HG02884 (cell line): ENCODE results near the gene CACNB1.

ENCODE experiments used
- ATAC-seq: cut with Tn5 transposase; IDR thresholded peaks from one replicate; pipeline ENCODE4 v1.9.1; 2021; ENCODE audit warnings: mild to moderate bottlenecking, moderate library complexity; ENCODE audit not compliant: unreplicated experiment

Gene CACNB1

GRCh38 chr17:39153599-39154051, 43.8 kb downstream of the CACNB1 start:
- ATAC-seq = no peak

GRCh38 chr17:39151943-39152818, 45.3 kb downstream of the CACNB1 start:
- no peak for ATAC-seq

- no peak for ATAC-seq
These were observed 46.1 kb downstream of the CACNB1 start, which contains the start of gene PLXDC1 for GRCh38 chr17:39151150-39151942. TSS of gene PLXDC1 (minus strand) at chr17:39151637. CDS start at chr17:39151437, 200 bp downstream.

- no peak for ATAC-seq
These were observed 46.7 kb downstream of the CACNB1 start for GRCh38 chr17:39150795-39151149.

GRCh38 chr17:39150104-39150634, 47.3 kb downstream of the CACNB1 start:
- no peak for ATAC-seq

- no peak for ATAC-seq
These were observed 50.0 kb downstream of the CACNB1 start for GRCh38 chr17:39147221-39148185.

- ATAC-seq = no peak
These were observed 51.2 kb downstream of the CACNB1 start for GRCh38 chr17:39146273-39146672.

- no peak for ATAC-seq
These were observed 52.3 kb downstream of the CACNB1 start for GRCh38 chr17:39145143-39145542.

GRCh38 chr17:39144416-39144840, 53.0 kb downstream of the CACNB1 start:
- no peak for ATAC-seq

- no peak for ATAC-seq
These were observed 53.8 kb downstream of the CACNB1 start for GRCh38 chr17:39143552-39144093.

- no peak for ATAC-seq
These were observed 55.4 kb downstream of the CACNB1 start for GRCh38 chr17:39141915-39142664.

- no peak for ATAC-seq
These were observed 56.2 kb downstream of the CACNB1 start for GRCh38 chr17:39141294-39141693.

GRCh38 chr17:39139561-39139960, 57.9 kb downstream of the CACNB1 start:
- ATAC-seq = no peak

- no peak for ATAC-seq
These were observed 58.3 kb downstream of the CACNB1 start for GRCh38 chr17:39139161-39139511.

GRCh38 chr17:39138431-39139160, 58.9 kb downstream of the CACNB1 start:
- ATAC-seq = no peak

- no peak for ATAC-seq
These were observed 62.6 kb downstream of the CACNB1 start for GRCh38 chr17:39134878-39135277.

GRCh38 chr17:39132192-39132610, 65.3 kb downstream of the CACNB1 start:
- no peak for ATAC-seq

- ATAC-seq = no peak
These were observed 65.9 kb downstream of the CACNB1 start for GRCh38 chr17:39131616-39132015.

- no peak for ATAC-seq
These were observed 67.3 kb downstream of the CACNB1 start for GRCh38 chr17:39130205-39130604.
